BE2C (cell line): Measurements from ENCODE around the gene ATG9A.

Source experiments
- DNase-seq: peaks from one replicate; pipeline ENCODE4 v3.0.0-alpha.2; 2020
- H3K27me3 ChIP-seq: fragments of 250-450 bp; sonication (Bioruptor Pico); 2 replicates; pipeline ENCODE4 v1.5.1; 2020; ENCODE audit warnings: mild to moderate bottlenecking
- H3K36me3 ChIP-seq: fragments of 250-450 bp; sonication (Bioruptor Pico); 2 replicates; pipeline ENCODE4 v1.5.1; 2020; ENCODE audit warnings: mild to moderate bottlenecking
- H3K4me1 ChIP-seq: fragments of 250-450 bp; sonication (Bioruptor Pico); 2 replicates; pipeline ENCODE4 v1.5.1; 2020
- H3K4me3 ChIP-seq: 2 replicates; pipeline ENCODE4 v1.5.1; 2011; ENCODE audit warnings: low read depth, low read length
- H3K9me3 ChIP-seq: fragments of 250-450 bp; sonication (Bioruptor Pico); 2 replicates; pipeline ENCODE4 v1.5.1; 2020
- CTCF ChIP-seq: IDR thresholded peaks from 2 replicates; pipeline ENCODE4 v1.5.1; 2012; ENCODE audit warnings: mild to moderate bottlenecking, low read depth, low read length

Gene ATG9A

GRCh38 chr2:219228911-219229304, 528 bp downstream of the ATG9A start:
- TF ChIP-seq CTCF = no peak
- Histone ChIP-seq H3K4me1 (peaks cover 7% of the 10 kb centered on the region), H3K9me3 (no peaks in the 10 kb centered on the region), H3K4me3 (peak overlapping the region; percentile 74), H3K27me3 (no peaks in the 10 kb centered on the region), H3K36me3 (peaks cover 33% of the 10 kb centered on the region)
- DNase-seq = no peak

GRCh38 chr2:219228041-219228910, 1.2 kb downstream of the ATG9A start:
- Histone ChIP-seq H3K9me3 (no peaks in the 10 kb centered on the region), H3K4me1 (peaks cover 7% of the 10 kb centered on the region), H3K4me3 (peak overlapping the region; percentile 74), H3K27me3 (no peaks in the 10 kb centered on the region), H3K36me3 (peaks cover 38% of the 10 kb centered on the region)
- DNase-seq = no peak
- TF ChIP-seq CTCF = no peak

GRCh38 chr2:219225350-219225749, 4.1 kb downstream of the ATG9A start:
- TF ChIP-seq CTCF = no peak
- Histone ChIP-seq H3K36me3 (peaks cover 43% of the 10 kb centered on the region), H3K4me1 (peaks cover 7% of the 10 kb centered on the region), H3K4me3 (no peak overlapping the region), H3K9me3 (no peaks in the 10 kb centered on the region), H3K27me3 (no peaks in the 10 kb centered on the region)
- no peak for DNase-seq

GRCh38 chr2:219223831-219224610, 5.4 kb downstream of the ATG9A start:
- Histone ChIP-seq H3K36me3 (peaks cover 54% of the 10 kb centered on the region), H3K27me3 (no peaks in the 10 kb centered on the region), H3K4me1 (peaks cover 11% of the 10 kb centered on the region), H3K9me3 (no peaks in the 10 kb centered on the region), H3K4me3 (no peak overlapping the region)
- no peak for TF ChIP-seq CTCF
- DNase-seq = no peak

GRCh38 chr2:219221957-219222518, 7.4 kb downstream of the ATG9A start:
- Histone ChIP-seq H3K9me3 (no peaks in the 10 kb centered on the region), H3K4me3 (no peak overlapping the region), H3K36me3 (peaks cover 54% of the 10 kb centered on the region), H3K27me3 (no peaks in the 10 kb centered on the region), H3K4me1 (peaks cover 5% of the 10 kb centered on the region)
- DNase-seq = no peak
- no peak for TF ChIP-seq CTCF
